LNCaP clone FGC (cell line): ENCODE results near the gene TIMM44.

Source experiments
- DNase-seq: peaks from one replicate; pipeline ENCODE4 v3.0.0-alpha.2; 2011; ENCODE audit warnings: low read depth
- H3K4me3 ChIP-seq: 2 replicates; pipeline ENCODE4 v1.5.1; 2011; ENCODE audit warnings: mild to moderate bottlenecking, low read depth, low read length, control low read depth
- CTCF ChIP-seq: IDR thresholded peaks from 2 replicates; pipeline ENCODE4 v1.5.1; 2012; ENCODE audit warnings: mild to moderate bottlenecking; ENCODE audit not compliant: control insufficient read depth, insufficient read depth; ENCODE audit errors: extremely low read depth

TIMM44 gene

GRCh38 chr19:7903244-7904073 is 40.0 kb downstream of the TIMM44 start, which contains the start of gene MAP2K7:
MAP2K7 (plus strand) TSS chr19:7903877; CDS start chr19:7903945, 68 bp downstream.
- peak; percentile 97 for TF ChIP-seq CTCF
- peak; percentile 95 for DNase-seq
- peak within 1 kb of the TSS; percentile 66 for H3K4me3 ChIP-seq

GRCh38 chr19:7902796-7903243 is 40.6 kb downstream of the TIMM44 start:
- H3K4me3 ChIP-seq = peak overlapping the region; percentile 66
- no peak for TF ChIP-seq CTCF
- peak; percentile 63 for DNase-seq

GRCh38 chr19:7901337-7901736 is 42.1 kb downstream of the TIMM44 start:
- DNase-seq = no peak
- H3K4me3 ChIP-seq = no peak overlapping the region
- no peak for TF ChIP-seq CTCF

GRCh38 chr19:7900931-7901330 is 42.5 kb downstream of the TIMM44 start:
- H3K4me3 ChIP-seq = no peak overlapping the region
- DNase-seq = no peak
- no peak for TF ChIP-seq CTCF

GRCh38 chr19:7900401-7900870 is 43.0 kb downstream of the TIMM44 start:
- no peak for TF ChIP-seq CTCF
- no peak overlapping the region for H3K4me3 ChIP-seq
- DNase-seq = no peak

GRCh38 chr19:7899751-7900378 is 43.6 kb downstream of the TIMM44 start:
- TF ChIP-seq CTCF = no peak
- no peak for DNase-seq
- H3K4me3 ChIP-seq = no peak overlapping the region
